ENCODE measurements around the gene TCP11.

DNA sequence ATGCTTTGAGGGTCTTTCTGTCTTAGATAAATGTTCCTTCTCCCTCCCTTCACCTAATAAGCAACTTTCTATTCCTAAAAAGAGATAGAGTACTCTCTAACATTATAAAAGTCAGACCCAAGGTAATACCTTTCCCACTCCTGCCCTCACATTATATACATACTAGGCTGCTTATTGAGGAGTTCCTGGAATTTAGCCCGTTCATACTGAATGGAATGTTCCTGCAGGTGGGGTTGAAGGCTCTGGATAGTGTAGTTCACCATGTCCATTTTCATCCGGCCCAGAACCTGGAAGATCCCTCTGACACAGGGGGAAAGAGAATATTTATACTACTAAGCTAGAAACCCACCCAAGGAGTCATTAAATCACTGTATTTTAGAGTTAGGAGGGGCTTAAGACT lies 20.4 kb downstream of the TCP11 start:
- TF ChIP-seq POLR2A (IDR thresholded peaks at IDR 0.05) (no peak), CTCF (IDR thresholded peaks at IDR 0.05) (no peak)
